IMR-90 (cell line): ENCODE results near the gene CSGALNACT2. TPM values are rescaled to one million over a fixed set of nuclear protein-coding genes. Genes with fewer than 3 reads are reported as not detected.

Source experiments
- ATAC-seq: fragments of 200-7000 bp; cut with Tn5 transposase; 2 replicates; pipeline ENCODE4 v1.9.1; 2020; ENCODE audit warnings: low read depth, mild to moderate bottlenecking, moderate library complexity
- BruUV-seq: library from RNA; stranded (reverse); fragments of 400-500 nt; replicated peaks from 2 replicates; lab custom pipeline; 2021; lab: Mats Ljungman, UMichigan
- CTCF ChIA-PET: fragments of 300-600 bp; formaldehyde crosslinking; extraction: SDS; loops from one replicate; lab custom pipeline; 2021; ENCODE audit warnings: antibody characterized with exemption; lab: Yijun Ruan, JAX
- POLR2A ChIA-PET: fragments of 300-600 bp; sonication (Branson Sonifier 250); formaldehyde crosslinking; loops from one replicate; lab custom pipeline; 2022; ENCODE audit warnings: antibody characterized with exemption; ENCODE audit not compliant: unreplicated experiment; lab: Charles Lee
- DNase-seq: peaks from one replicate; pipeline ENCODE4 v3.0.0; 2013
- H2AFZ ChIP-seq: replicated peaks from 2 replicates; pipeline ENCODE3; 2013; ENCODE audit warnings: low read length, mild to moderate bottlenecking; ENCODE audit not compliant: poor library complexity
- H2AK5ac ChIP-seq: 2 replicates; pipeline ENCODE4 v1.6.1; 2013; ENCODE audit warnings: low read depth, low read length, inconsistent platforms
- H2AK9ac ChIP-seq: replicated peaks from 2 replicates; pipeline ENCODE3; 2013; ENCODE audit warnings: mild to moderate bottlenecking, low read depth, low read length, moderate library complexity; ENCODE audit not compliant: poor library complexity
- H2BK120ac ChIP-seq: 2 replicates; pipeline ENCODE4 v1.6.1; 2013; ENCODE audit warnings: low read depth, low read length, inconsistent platforms
- H2BK15ac ChIP-seq: 3 replicates; pipeline ENCODE4 v1.6.1; 2013; ENCODE audit warnings: low read depth, low read length, inconsistent platforms
- H2BK20ac ChIP-seq: 2 replicates; pipeline ENCODE4 v1.6.1; 2013; ENCODE audit warnings: low read depth, mild to moderate bottlenecking, inconsistent platforms, low read length, moderate library complexity
- H2BK5ac ChIP-seq: 2 replicates; pipeline ENCODE4 v1.6.1; 2013; ENCODE audit warnings: mild to moderate bottlenecking, low read depth, low read length, inconsistent platforms; ENCODE audit not compliant: poor library complexity, severe bottlenecking
- H3K14ac ChIP-seq: replicated peaks from 2 replicates; pipeline ENCODE4 v1.6.1; 2013; ENCODE audit warnings: low read depth, low read length, inconsistent platforms
- H3K18ac ChIP-seq: 2 replicates; pipeline ENCODE4 v1.6.1; 2013; ENCODE audit warnings: low read depth, low read length, control low read depth
- H3K23ac ChIP-seq: 2 replicates; pipeline ENCODE4 v1.6.1; 2013; ENCODE audit warnings: low read depth, low read length, inconsistent platforms
- H3K27ac ChIP-seq: 2 replicates; pipeline ENCODE4 v1.5.1; 2013; ENCODE audit warnings: mild to moderate bottlenecking, control low read depth, low read length; ENCODE audit not compliant: insufficient read depth
- H3K27me3 ChIP-seq: 2 replicates; pipeline ENCODE4 v1.6.1; 2013; ENCODE audit warnings: low read length; ENCODE audit not compliant: control insufficient read depth, insufficient read depth
- H3K36me3 ChIP-seq: 2 replicates; pipeline ENCODE4 v1.6.1; 2013; ENCODE audit warnings: low read length, mixed read lengths; ENCODE audit not compliant: control insufficient read depth, insufficient read depth
- H3K4ac ChIP-seq: 2 replicates; pipeline ENCODE4 v1.6.1; 2013; ENCODE audit warnings: low read depth, low read length, inconsistent platforms
- H3K4me1 ChIP-seq: 2 replicates; pipeline ENCODE4 v1.6.1; 2013; ENCODE audit warnings: low read length, mixed read lengths; ENCODE audit not compliant: control insufficient read depth, insufficient read depth
- H3K4me2 ChIP-seq: 2 replicates; pipeline ENCODE4 v1.6.1; 2013; ENCODE audit warnings: low read depth, mild to moderate bottlenecking, control low read depth, low read length, moderate library complexity
- H3K4me3 ChIP-seq: 2 replicates; pipeline ENCODE4 v1.5.1; 2013; ENCODE audit warnings: low read depth, mild to moderate bottlenecking, control low read depth, low read length, moderate library complexity; ENCODE audit not compliant: insufficient read depth
- H3K56ac ChIP-seq: 2 replicates; pipeline ENCODE4 v1.6.1; 2013; ENCODE audit warnings: low read length, inconsistent platforms; ENCODE audit not compliant: insufficient read depth; ENCODE audit errors: extremely low read depth
- H3K79me1 ChIP-seq, 2 experiments: 2 replicates each; pipeline ENCODE4 v1.6.1; 2013; ENCODE audit warnings: low read length in 2 of 2, inconsistent platforms in 1 of 2, low read depth in 1 of 2
- H3K9ac ChIP-seq: 2 replicates; pipeline ENCODE4 v1.6.1; 2013; ENCODE audit warnings: low read depth, low read length, control low read depth
- H3K9me1 ChIP-seq: 2 replicates; pipeline ENCODE4 v1.6.1; 2013; ENCODE audit warnings: low read length, inconsistent platforms; ENCODE audit not compliant: insufficient read depth
- H3K9me3 ChIP-seq: 2 replicates; pipeline ENCODE4 v1.6.1; 2013; ENCODE audit warnings: low read length; ENCODE audit not compliant: control insufficient read depth, insufficient read depth
- H4K20me1 ChIP-seq: 2 replicates; pipeline ENCODE4 v1.6.1; 2013; ENCODE audit warnings: low read length, inconsistent platforms; ENCODE audit not compliant: insufficient read depth
- H4K5ac ChIP-seq: 2 replicates; pipeline ENCODE4 v1.6.1; 2013; ENCODE audit warnings: mild to moderate bottlenecking, low read depth, low read length, control low read depth
- H4K8ac ChIP-seq, 2 experiments: 2 replicates each; pipeline ENCODE4 v1.6.1; 2013; ENCODE audit warnings: low read depth in 2 of 2, low read length in 2 of 2, control low read depth in 1 of 2, inconsistent platforms in 1 of 2
- H4K91ac ChIP-seq: 2 replicates; pipeline ENCODE4 v1.6.1; 2013; ENCODE audit warnings: low read depth, low read length, inconsistent platforms; ENCODE audit not compliant: insufficient read depth
- CEBPB ChIP-seq: IDR thresholded peaks from 2 replicates; pipeline ENCODE4 v1.6.1; 2012; ENCODE audit warnings: low read depth, low read length, improper control_type of control experiment
- MAFK ChIP-seq: IDR thresholded peaks from 2 replicates; pipeline ENCODE4 v1.6.1; 2012; ENCODE audit warnings: low read depth, low read length, improper control_type of control experiment
- MXI1 ChIP-seq: IDR thresholded peaks from 2 replicates; pipeline ENCODE4 v1.6.1; 2012; ENCODE audit warnings: low read depth, mild to moderate bottlenecking, low read length, moderate library complexity, borderline replicate concordance
- RAD21 ChIP-seq: IDR thresholded peaks from 2 replicates; pipeline ENCODE4 v1.6.1; 2012; ENCODE audit warnings: low read length, improper control_type of control experiment
- RCOR1 ChIP-seq: IDR thresholded peaks from 2 replicates; pipeline ENCODE4 v1.6.1; 2012; ENCODE audit warnings: mild to moderate bottlenecking, low read length, improper control_type of control experiment; ENCODE audit not compliant: insufficient replicate concordance
- RFX5 ChIP-seq: IDR thresholded peaks from 2 replicates; pipeline ENCODE4 v1.8.0; 2012; ENCODE audit warnings: low read depth, mild to moderate bottlenecking, low read length, moderate library complexity
- WGBS, 2 experiments: methylation state at CpG; one replicate each; pipeline versions ENCODE4 v1.1.5 to v1.1.7; 2013; ENCODE audit warnings: missing lambda C conversion rate in 2 of 2; ENCODE audit not compliant: insufficient read length in 1 of 2; ENCODE audit errors: extremely low coverage in 2 of 2; 5-methylcytosine and 5-hydroxymethylcytosine counted together
- dilution Hi-C: fragments of 300-500 bp; cut with HindIII; formaldehyde crosslinking; loops from one replicate; pipeline ENCODE4 v1.14.3; 2018; ENCODE audit warnings: low sequenced_read_pairs; ENCODE audit not compliant: unreplicated experiment
- in situ Hi-C: fragments of 300-500 bp; cut with MboI; formaldehyde crosslinking; loops from 3 replicates; pipeline ENCODE4 v1.14.3; 2019; ENCODE audit warnings: low sequenced_read_pairs, inconsistent platforms, mixed read lengths
- intact Hi-C: fragments of 100-400 bp; cut with micrococcal nuclease; formaldehyde crosslinking; loops from 2 replicates; pipeline ENCODE4 v1.10.0; 2022
- polyA plus RNA-seq, 3 experiments: library from polyadenylated mRNA; depleted of rRNA; stranded (reverse); fragments of >200 nt; gene quantifications; 2 replicates each; pipeline ENCODE4 v1.2.3, GENCODE V29; 2012; ENCODE audit warnings: low replicate concordance in 1 of 3
- total RNA-seq: library from RNA; depleted of rRNA; stranded (reverse); fragments of >200 nt; gene quantifications from 2 replicates; pipeline ENCODE4 v1.2.3, GENCODE V29; 2012
- TF ChIP-seq, protein P1 (sequence below): conservative IDR thresholded peaks from 2 replicates; pipeline ENCODE4 v1.5.1; 2012; ENCODE audit warnings: mild to moderate bottlenecking, low read depth, low read length, improper control_type of control experiment

The CSGALNACT2 gene
- total and polyA plus RNA-seq, 2 of the 4 experiments (the other 2 are of a cell fraction) = 6.5 to 13.1 TPM

DNA sequence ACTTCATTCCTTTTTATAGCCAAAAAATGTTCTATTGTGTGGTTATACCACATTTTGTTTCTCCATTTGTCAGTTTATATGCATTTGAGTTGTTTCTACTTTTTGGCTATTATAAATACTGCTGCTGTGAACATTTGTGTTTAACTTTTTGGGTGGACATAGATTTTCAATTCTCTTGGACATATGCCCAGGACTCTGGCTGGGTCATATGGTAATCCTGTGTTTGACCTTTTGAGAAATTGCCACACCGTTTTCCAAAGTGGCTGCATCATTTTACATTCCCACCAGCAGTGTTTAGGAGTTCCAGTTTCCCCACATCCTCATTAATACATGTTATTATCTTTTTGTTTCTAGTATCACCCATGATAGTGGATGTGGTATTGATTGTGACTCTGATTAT, 39.4 kb downstream of the CSGALNACT2 start:
- no peak overlapping the region for H3K23ac ChIP-seq
- intact Hi-C loops = no loop called here

More for the DNA sequence above, 39.4 kb downstream of the CSGALNACT2 start:
- Histone ChIP-seq H3K4me2 (no peak overlapping the region), H3K9ac (no peak overlapping the region), H3K27me3 (no peaks in the 10 kb centered on the region), H3K79me1 (peaks cover 10 to 15% of the 10 kb centered on the region in 2 experiments), H2AK5ac (no peak overlapping the region), H3K4me1 (no peaks in the 10 kb centered on the region), H3K56ac (no peak overlapping the region), H3K4me3 (no peak overlapping the region), H2BK5ac (no peak overlapping the region), H3K9me3 (no peaks in the 10 kb centered on the region), H3K9me1 (peaks cover 3% of the 10 kb centered on the region; the same call in 1 of the 2 replicates), H3K14ac (no peak overlapping the region), H2AK9ac (no peak overlapping the region), H3K4ac (no peak overlapping the region), H2BK15ac (no peak overlapping the region), H2BK20ac (no peak overlapping the region), H2AFZ (no peak overlapping the region), H3K36me3 (peaks cover 30% of the 10 kb centered on the region), H3K27ac (no peak overlapping the region), H4K5ac (no peak overlapping the region), H4K20me1 (no peaks in the 10 kb centered on the region), H4K8ac (no peak overlapping the region), H3K18ac (no peak overlapping the region), H4K91ac (no peak overlapping the region), H2BK120ac (no peak overlapping the region)
- BruUV-seq = no TSS peak
- ATAC-seq (no peak), DNase-seq (no peak)
- WGBS, 2 experiments = no CpG with 5 or more reads among the region's 1 CpG
- TF ChIP-seq CEBPB (no peak), RCOR1 (no peak), RFX5 (no peak), MXI1 (no peak), MAFK (no peak), RAD21 (no peak)
- TF ChIP-seq, protein P1, sequence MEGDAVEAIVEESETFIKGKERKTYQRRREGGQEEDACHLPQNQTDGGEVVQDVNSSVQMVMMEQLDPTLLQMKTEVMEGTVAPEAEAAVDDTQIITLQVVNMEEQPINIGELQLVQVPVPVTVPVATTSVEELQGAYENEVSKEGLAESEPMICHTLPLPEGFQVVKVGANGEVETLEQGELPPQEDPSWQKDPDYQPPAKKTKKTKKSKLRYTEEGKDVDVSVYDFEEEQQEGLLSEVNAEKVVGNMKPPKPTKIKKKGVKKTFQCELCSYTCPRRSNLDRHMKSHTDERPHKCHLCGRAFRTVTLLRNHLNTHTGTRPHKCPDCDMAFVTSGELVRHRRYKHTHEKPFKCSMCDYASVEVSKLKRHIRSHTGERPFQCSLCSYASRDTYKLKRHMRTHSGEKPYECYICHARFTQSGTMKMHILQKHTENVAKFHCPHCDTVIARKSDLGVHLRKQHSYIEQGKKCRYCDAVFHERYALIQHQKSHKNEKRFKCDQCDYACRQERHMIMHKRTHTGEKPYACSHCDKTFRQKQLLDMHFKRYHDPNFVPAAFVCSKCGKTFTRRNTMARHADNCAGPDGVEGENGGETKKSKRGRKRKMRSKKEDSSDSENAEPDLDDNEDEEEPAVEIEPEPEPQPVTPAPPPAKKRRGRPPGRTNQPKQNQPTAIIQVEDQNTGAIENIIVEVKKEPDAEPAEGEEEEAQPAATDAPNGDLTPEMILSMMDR = no peak
- POLR2A ChIA-PET = no interaction called here
- dilution Hi-C loops (no loop called here), in situ Hi-C loops (no loop called here)
- CTCF ChIA-PET = no interaction called here
